HepG2 (cell line): ENCODE results near the gene DKKL1. TPM values are rescaled to one million over a fixed set of nuclear protein-coding genes. Genes with fewer than 3 reads are reported as not detected.

Experiments
- AKAP8 ChIP-seq: sonication (generic); formaldehyde crosslinking; IDR thresholded peaks from 2 replicates; pipeline ENCODE4 v1.5.1; 2020; ENCODE audit warnings: mild to moderate bottlenecking, missing genetic modification reagents
- CAMTA2 ChIP-seq: sonication (generic); formaldehyde crosslinking; IDR thresholded peaks from 2 replicates; pipeline ENCODE4 v1.4.0; 2020; ENCODE audit warnings: mild to moderate bottlenecking, missing genetic modification reagents, borderline replicate concordance
- CENPT ChIP-seq: sonication (generic); formaldehyde crosslinking; IDR thresholded peaks from 2 replicates; pipeline ENCODE4 v1.8.0; 2022; ENCODE audit warnings: low read depth, mild to moderate bottlenecking, moderate library complexity, missing genetic modification reagents
- FLYWCH1 ChIP-seq: sonication (generic); formaldehyde crosslinking; IDR thresholded peaks from 2 replicates; pipeline ENCODE4 v1.8.1; 2023; ENCODE audit warnings: mild to moderate bottlenecking, missing genetic modification reagents
- KDM1A ChIP-seq: IDR thresholded peaks from 2 replicates; pipeline ENCODE4 v1.6.1; 2016; ENCODE audit warnings: missing compliant biosample characterization
- MAFK ChIP-seq, 2 experiments: IDR thresholded peaks in 1 of 2; conservative IDR thresholded peaks in 1 of 2; 2 replicates each; pipeline ENCODE4 v1.6.1; 2011; ENCODE audit warnings: improper control_type of control experiment in 2 of 2, low read length in 2 of 2
- MATR3 ChIP-seq: sonication (generic); formaldehyde crosslinking; IDR thresholded peaks from 2 replicates; pipeline ENCODE4 v1.4.0; 2020; ENCODE audit warnings: missing genetic modification reagents
- MBD4 ChIP-seq: IDR thresholded peaks from 2 replicates; pipeline ENCODE4 v1.6.1; 2012; ENCODE audit warnings: low read length, inconsistent platforms, borderline replicate concordance
- MXI1 ChIP-seq: IDR thresholded peaks from 3 replicates; pipeline ENCODE4 v1.6.1; 2012; ENCODE audit warnings: low read depth, low read length, inconsistent platforms, borderline replicate concordance
- NBN ChIP-seq: fragments of 450-650 bp; conservative IDR thresholded peaks from 2 replicates; pipeline ENCODE4 v1.6.1; 2017
- PHF8 ChIP-seq: sonication (generic); formaldehyde crosslinking; IDR thresholded peaks from 2 replicates; pipeline ENCODE4 v1.5.0; 2020; ENCODE audit warnings: missing genetic modification reagents
- SOX6 ChIP-seq, 2 experiments: fragments of 450-650 bp in 1 of 2; sonication (generic) in 1 of 2; formaldehyde crosslinking in 1 of 2; IDR thresholded peaks; 2 replicates each; pipeline versions ENCODE4 v1.4.0 to v1.6.1; 2017 to 2020; ENCODE audit warnings: antibody characterized with exemption in 1 of 2, mild to moderate bottlenecking in 1 of 2, missing genetic modification reagents in 1 of 2
- SYNCRIP ChIP-seq: fragments of 200-400 bp; formaldehyde crosslinking; IDR thresholded peaks from 2 replicates; pipeline ENCODE4 v1.6.1; 2018; ENCODE audit warnings: mild to moderate bottlenecking, low read depth, low read length; ENCODE audit not compliant: insufficient read depth
- TGIF2 ChIP-seq: IDR thresholded peaks from 2 replicates; pipeline ENCODE4 v1.6.1; 2016; ENCODE audit warnings: control low read depth, missing compliant biosample characterization
- ZBTB3 ChIP-seq: sonication (generic); formaldehyde crosslinking; IDR thresholded peaks from 2 replicates; pipeline ENCODE4 v1.4.0; 2020; ENCODE audit warnings: low read depth, mild to moderate bottlenecking, moderate library complexity, missing genetic modification reagents, borderline replicate concordance
- ZFP36L2 ChIP-seq: sonication (generic); formaldehyde crosslinking; IDR thresholded peaks from 2 replicates; pipeline ENCODE4 v1.4.0; 2020; ENCODE audit warnings: missing genetic modification reagents
- ZNF136 ChIP-seq: sonication (generic); formaldehyde crosslinking; IDR thresholded peaks from 2 replicates; pipeline ENCODE4 v1.8.1; 2022; ENCODE audit warnings: low read depth, mild to moderate bottlenecking, moderate library complexity, missing genetic modification reagents
- ZNF232 ChIP-seq: sonication (generic); formaldehyde crosslinking; IDR thresholded peaks from 2 replicates; pipeline ENCODE4 v1.4.0; 2020; ENCODE audit warnings: missing genetic modification reagents, borderline replicate concordance
- ZNF83 ChIP-seq: sonication (generic); formaldehyde crosslinking; IDR thresholded peaks from 2 replicates; pipeline ENCODE4 v1.4.0; 2020; ENCODE audit warnings: missing genetic modification reagents, mild to moderate bottlenecking, borderline replicate concordance
- polyA plus RNA-seq, 8 experiments: library from polyadenylated mRNA; depleted of rRNA in 3 of 8; stranded (reverse) in 7 of 8; unstranded in 1 of 8; fragments of >200 nt; fragmentation: Illumina TruSeq in 4 of 8; extraction: Trizol in 4 of 8; gene quantifications; 2 replicates each; pipeline versions ENCODE4 v1.2.1 to v1.2.3, GENCODE V29; 2011 to 2016; ENCODE audit warnings: low read depth in 4 of 8, missing spikeins in 1 of 8, mixed read lengths in 1 of 8; ENCODE audit not compliant: insufficient read depth in 1 of 8
- total RNA-seq, 5 experiments: library from RNA; depleted of rRNA; stranded (reverse); fragments of >200 nt; fragmentation: Illumina TruSeq; extraction: Trizol; gene quantifications; 2 replicates each; pipeline ENCODE4 v1.2.3, GENCODE V29; 2016; ENCODE audit warnings: low read depth in 1 of 5
- TF ChIP-seq, protein P1 (sequence below): sonication (generic); formaldehyde crosslinking; IDR thresholded peaks from 2 replicates; pipeline ENCODE4 v1.8.0; 2022; ENCODE audit warnings: low read depth, missing genetic modification reagents
- TF ChIP-seq, protein P2 (sequence below): sonication (generic); formaldehyde crosslinking; IDR thresholded peaks from 2 replicates; pipeline ENCODE4 v1.5.0; 2020; ENCODE audit warnings: missing genetic modification reagents
- TF ChIP-seq, protein P3 (sequence below): sonication (generic); formaldehyde crosslinking; IDR thresholded peaks from 2 replicates; pipeline ENCODE4 v1.4.0; 2020; ENCODE audit warnings: mild to moderate bottlenecking, missing genetic modification reagents
- TF ChIP-seq, protein P4 (sequence below): sonication (generic); formaldehyde crosslinking; IDR thresholded peaks from 2 replicates; pipeline ENCODE4 v1.9.0; 2021; ENCODE audit warnings: missing genetic modification reagents, borderline replicate concordance
- TF ChIP-seq, protein P5 (sequence below): sonication (generic); formaldehyde crosslinking; IDR thresholded peaks from 2 replicates; pipeline ENCODE4 v1.4.0; 2020; ENCODE audit warnings: missing genetic modification reagents, low read depth, mild to moderate bottlenecking, borderline replicate concordance

Gene DKKL1
- total and polyA plus RNA-seq, 2 of the 13 experiments (the other 11 are each of a cell fraction or from before 2014, with no cell fraction given): 0.30 to 0.31 TPM

DNA sequence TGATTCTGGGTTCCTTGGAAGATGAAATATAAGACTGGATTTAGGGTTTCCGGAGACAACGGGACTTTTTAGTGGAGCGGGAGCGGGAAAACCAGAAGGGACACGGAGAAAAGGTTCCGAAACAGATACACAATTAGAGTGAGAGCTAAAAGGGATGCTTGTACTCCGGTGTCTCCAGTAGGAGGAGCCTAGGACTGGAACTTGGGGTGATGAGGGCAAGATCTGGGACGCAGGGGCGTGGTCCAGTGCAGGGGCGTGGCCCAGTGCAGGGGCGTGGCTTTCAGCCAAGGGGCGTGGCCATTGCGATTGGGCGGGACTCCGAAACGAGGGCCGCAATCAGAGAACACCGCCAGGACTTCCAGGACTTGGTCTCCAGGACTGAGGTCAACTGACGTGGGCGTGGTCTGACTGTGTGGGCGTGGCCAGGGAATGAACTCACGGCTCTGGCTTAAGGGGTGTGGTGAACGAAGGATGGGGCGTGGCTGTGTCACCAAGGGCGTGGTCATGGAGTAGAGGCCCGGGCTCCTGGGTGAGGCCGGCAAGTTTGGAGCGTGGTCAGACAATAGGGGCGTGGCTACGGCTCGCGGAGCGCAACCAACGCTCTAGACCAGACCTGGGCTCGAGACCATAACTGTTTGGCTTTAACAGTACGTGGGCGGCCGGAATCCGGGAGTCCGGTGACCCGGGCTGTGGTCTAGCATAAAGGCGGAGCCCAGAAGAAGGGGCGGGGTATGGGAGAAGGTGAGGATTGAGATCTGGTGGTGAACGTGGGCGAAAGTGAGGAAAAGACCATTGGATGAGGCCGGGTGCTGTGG lies at the start of gene DKKL1 (continued):
- TF ChIP-seq MAFK (conservative IDR thresholded peaks at IDR 0.05 in 1 of 2, IDR thresholded peaks at IDR 0.05 in 1 of 2; ENCODE audit: low read length in 2 of 2) (no peak), ZNF83 (CRISPR knock-in tag) (no peak), AKAP8 (CRISPR knock-in tag) (no peak), NBN (no peak), SOX6 (IDR thresholded peaks at IDR 0.05) (no peak), SOX6 (CRISPR knock-in tag; IDR thresholded peaks at IDR 0.05) (no peak), CAMTA2 (no peak), PHF8 (no peak), KDM1A (CRISPR knock-in tag) (no peak), ZFP36L2 (CRISPR knock-in tag) (no peak), MBD4 (no peak), ZNF136 (CRISPR knock-in tag) (no peak), ZNF232 (CRISPR knock-in tag) (no peak), FLYWCH1 (no peak), TGIF2 (CRISPR knock-in tag) (0 out of 2 replicates have a peak, but pooled peaks have one; percentile 21), CENPT (CRISPR knock-in tag) (no peak), MATR3 (CRISPR knock-in tag) (no peak), ZBTB3 (CRISPR knock-in tag) (0 out of 2 replicates have a peak, but pooled peaks have one; percentile 32), SYNCRIP (no peak), MXI1 (peak; percentile 68; the same call in 1 of the 3 replicates)
- TF ChIP-seq, protein P1, sequence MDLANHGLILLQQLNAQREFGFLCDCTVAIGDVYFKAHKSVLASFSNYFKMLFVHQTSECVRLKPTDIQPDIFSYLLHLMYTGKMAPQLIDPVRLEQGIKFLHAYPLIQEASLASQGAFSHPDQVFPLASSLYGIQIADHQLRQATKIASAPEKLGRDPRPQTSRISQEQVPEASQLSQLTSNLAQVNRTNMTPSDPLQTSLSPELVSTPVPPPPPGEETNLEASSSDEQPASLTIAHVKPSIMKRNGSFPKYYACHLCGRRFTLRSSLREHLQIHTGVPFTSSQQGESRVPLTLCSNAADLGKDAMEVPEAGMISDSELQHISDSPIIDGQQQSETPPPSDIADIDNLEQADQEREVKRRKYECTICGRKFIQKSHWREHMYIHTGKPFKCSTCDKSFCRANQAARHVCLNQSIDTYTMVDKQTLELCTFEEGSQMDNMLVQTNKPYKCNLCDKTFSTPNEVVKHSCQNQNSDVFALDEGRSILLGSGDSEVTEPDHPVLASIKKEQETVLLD: no peak
- TF ChIP-seq, protein P2, sequence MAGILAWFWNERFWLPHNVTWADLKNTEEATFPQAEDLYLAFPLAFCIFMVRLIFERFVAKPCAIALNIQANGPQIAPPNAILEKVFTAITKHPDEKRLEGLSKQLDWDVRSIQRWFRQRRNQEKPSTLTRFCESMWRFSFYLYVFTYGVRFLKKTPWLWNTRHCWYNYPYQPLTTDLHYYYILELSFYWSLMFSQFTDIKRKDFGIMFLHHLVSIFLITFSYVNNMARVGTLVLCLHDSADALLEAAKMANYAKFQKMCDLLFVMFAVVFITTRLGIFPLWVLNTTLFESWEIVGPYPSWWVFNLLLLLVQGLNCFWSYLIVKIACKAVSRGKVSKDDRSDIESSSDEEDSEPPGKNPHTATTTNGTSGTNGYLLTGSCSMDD: no peak
- TF ChIP-seq, protein P3, sequence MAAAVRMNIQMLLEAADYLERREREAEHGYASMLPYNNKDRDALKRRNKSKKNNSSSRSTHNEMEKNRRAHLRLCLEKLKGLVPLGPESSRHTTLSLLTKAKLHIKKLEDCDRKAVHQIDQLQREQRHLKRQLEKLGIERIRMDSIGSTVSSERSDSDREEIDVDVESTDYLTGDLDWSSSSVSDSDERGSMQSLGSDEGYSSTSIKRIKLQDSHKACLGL (CRISPR knock-in tag): no peak
- TF ChIP-seq, protein P4, sequence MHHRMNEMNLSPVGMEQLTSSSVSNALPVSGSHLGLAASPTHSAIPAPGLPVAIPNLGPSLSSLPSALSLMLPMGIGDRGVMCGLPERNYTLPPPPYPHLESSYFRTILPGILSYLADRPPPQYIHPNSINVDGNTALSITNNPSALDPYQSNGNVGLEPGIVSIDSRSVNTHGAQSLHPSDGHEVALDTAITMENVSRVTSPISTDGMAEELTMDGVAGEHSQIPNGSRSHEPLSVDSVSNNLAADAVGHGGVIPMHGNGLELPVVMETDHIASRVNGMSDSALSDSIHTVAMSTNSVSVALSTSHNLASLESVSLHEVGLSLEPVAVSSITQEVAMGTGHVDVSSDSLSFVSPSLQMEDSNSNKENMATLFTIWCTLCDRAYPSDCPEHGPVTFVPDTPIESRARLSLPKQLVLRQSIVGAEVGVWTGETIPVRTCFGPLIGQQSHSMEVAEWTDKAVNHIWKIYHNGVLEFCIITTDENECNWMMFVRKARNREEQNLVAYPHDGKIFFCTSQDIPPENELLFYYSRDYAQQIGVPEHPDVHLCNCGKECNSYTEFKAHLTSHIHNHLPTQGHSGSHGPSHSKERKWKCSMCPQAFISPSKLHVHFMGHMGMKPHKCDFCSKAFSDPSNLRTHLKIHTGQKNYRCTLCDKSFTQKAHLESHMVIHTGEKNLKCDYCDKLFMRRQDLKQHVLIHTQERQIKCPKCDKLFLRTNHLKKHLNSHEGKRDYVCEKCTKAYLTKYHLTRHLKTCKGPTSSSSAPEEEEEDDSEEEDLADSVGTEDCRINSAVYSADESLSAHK (CRISPR knock-in tag): no peak
- TF ChIP-seq, protein P5, sequence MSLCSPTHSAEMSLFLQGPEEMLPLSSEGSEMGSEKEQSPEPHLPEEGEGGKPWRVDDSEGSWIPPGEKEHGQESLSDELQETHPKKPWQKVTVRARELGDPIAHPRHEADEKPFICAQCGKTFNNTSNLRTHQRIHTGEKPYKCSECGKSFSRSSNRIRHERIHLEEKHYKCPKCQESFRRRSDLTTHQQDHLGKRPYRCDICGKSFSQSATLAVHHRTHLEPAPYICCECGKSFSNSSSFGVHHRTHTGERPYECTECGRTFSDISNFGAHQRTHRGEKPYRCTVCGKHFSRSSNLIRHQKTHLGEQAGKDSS (CRISPR knock-in tag): no peak
